H9 (cell line): ENCODE data around the gene MAD1L1. TPM values are rescaled to one million over a fixed set of nuclear protein-coding genes. Genes with fewer than 3 reads are reported as not detected.

Experiments used
- DNase-seq: peaks from one replicate; pipeline ENCODE4 v3.0.0-alpha.2; 2017
- H2AFZ ChIP-seq: one replicate; pipeline ENCODE4 v1.6.1; 2013; ENCODE audit warnings: mild to moderate bottlenecking, low read length, control low read depth, moderate library complexity
- H2AK5ac ChIP-seq: 2 replicates; pipeline ENCODE4 v1.6.1; 2013; ENCODE audit warnings: low read length, control low read depth, mixed read lengths; ENCODE audit not compliant: insufficient read length
- H2BK120ac ChIP-seq: one replicate; pipeline ENCODE4 v1.6.1; 2013; ENCODE audit warnings: low read depth, mild to moderate bottlenecking, low read length, control low read depth, inconsistent platforms; ENCODE audit not compliant: poor library complexity, severe bottlenecking
- H2BK12ac ChIP-seq: 2 replicates; pipeline ENCODE4 v1.6.1; 2013; ENCODE audit warnings: low read length, control low read depth, mixed read lengths, low read depth; ENCODE audit not compliant: insufficient read length
- H2BK15ac ChIP-seq: 2 replicates; pipeline ENCODE4 v1.6.1; 2013; ENCODE audit warnings: low read depth, low read length, control low read depth
- H2BK20ac ChIP-seq: one replicate; pipeline ENCODE4 v1.6.1; 2013; ENCODE audit warnings: low read depth, mild to moderate bottlenecking, low read length, control low read depth, inconsistent platforms; ENCODE audit not compliant: poor library complexity, severe bottlenecking
- H2BK5ac ChIP-seq: 2 replicates; pipeline ENCODE4 v1.6.1; 2013; ENCODE audit warnings: low read length, control low read depth, mixed read lengths; ENCODE audit not compliant: insufficient read length
- H3K14ac ChIP-seq: 2 replicates; pipeline ENCODE4 v1.6.1; 2013; ENCODE audit warnings: low read length, control low read depth; ENCODE audit not compliant: insufficient read depth
- H3K18ac ChIP-seq: 2 replicates; pipeline ENCODE4 v1.6.1; 2013; ENCODE audit warnings: low read depth, mild to moderate bottlenecking, mixed read lengths, low read length, control low read depth; ENCODE audit not compliant: insufficient read length
- H3K23ac ChIP-seq: 2 replicates; pipeline ENCODE4 v1.6.1; 2013; ENCODE audit warnings: low read length, control low read depth, mixed read lengths, low read depth; ENCODE audit not compliant: insufficient read length
- H3K23me2 ChIP-seq: 2 replicates; pipeline ENCODE4 v1.6.1; 2013; ENCODE audit warnings: low read depth, mild to moderate bottlenecking, mixed read lengths, low read length, control low read depth; ENCODE audit not compliant: insufficient read length, poor library complexity, severe bottlenecking
- H3K27ac ChIP-seq: 2 replicates; pipeline ENCODE4 v1.5.1; 2013; ENCODE audit warnings: low read length, control low read depth, mixed read lengths, low read depth; ENCODE audit not compliant: insufficient read length
- H3K27me3 ChIP-seq: 2 replicates; pipeline ENCODE4 v1.6.1; 2013; ENCODE audit warnings: low read length, control low read depth, inconsistent platforms; ENCODE audit not compliant: insufficient read depth
- H3K4ac ChIP-seq: 2 replicates; pipeline ENCODE4 v1.6.1; 2013; ENCODE audit warnings: low read depth, mild to moderate bottlenecking, control low read depth, inconsistent platforms, low read length, moderate library complexity
- H3K4me1 ChIP-seq: 2 replicates; pipeline ENCODE4 v1.6.1; 2013; ENCODE audit warnings: low read length, control low read depth, inconsistent platforms; ENCODE audit not compliant: insufficient read depth
- H3K4me2 ChIP-seq: 2 replicates; pipeline ENCODE4 v1.6.1; 2013; ENCODE audit warnings: low read length, control low read depth, mixed read lengths; ENCODE audit not compliant: insufficient read length, insufficient read depth
- H3K56ac ChIP-seq: 2 replicates; pipeline ENCODE4 v1.6.1; 2013; ENCODE audit warnings: low read depth, mild to moderate bottlenecking, mixed read lengths, low read length, control low read depth; ENCODE audit not compliant: insufficient read length
- H3K79me1 ChIP-seq: 2 replicates; pipeline ENCODE4 v1.6.1; 2013; ENCODE audit warnings: low read depth, mild to moderate bottlenecking, moderate library complexity, low read length, control low read depth, inconsistent platforms; ENCODE audit not compliant: insufficient read depth, poor library complexity, severe bottlenecking
- H3K79me2 ChIP-seq: 2 replicates; pipeline ENCODE4 v1.6.1; 2013; ENCODE audit warnings: low read length, control low read depth, inconsistent platforms; ENCODE audit not compliant: insufficient read depth
- H3K9ac ChIP-seq: 2 replicates; pipeline ENCODE4 v1.6.1; 2013; ENCODE audit warnings: low read length, control low read depth, mixed read lengths; ENCODE audit not compliant: insufficient read length; ENCODE audit errors: extremely low read depth
- H3K9me3 ChIP-seq: one replicate; pipeline ENCODE4 v1.6.1; 2013; ENCODE audit warnings: low read depth, low read length, inconsistent platforms; ENCODE audit not compliant: control insufficient read depth
- H3T11ph ChIP-seq: one replicate; pipeline ENCODE4 v1.6.1; 2013; ENCODE audit warnings: mild to moderate bottlenecking, low read length, control low read depth, inconsistent platforms
- H4K20me1 ChIP-seq: one replicate; pipeline ENCODE4 v1.6.1; 2013; ENCODE audit not compliant: control insufficient read depth, insufficient read length, insufficient read depth
- H4K5ac ChIP-seq: 2 replicates; pipeline ENCODE4 v1.6.1; 2013; ENCODE audit warnings: low read depth, mild to moderate bottlenecking, mixed read lengths, low read length, control low read depth; ENCODE audit not compliant: insufficient read length
- H4K8ac ChIP-seq: replicated peaks from 2 replicates; pipeline ENCODE4 v1.6.1; 2013; ENCODE audit warnings: low read length, control low read depth, mixed read lengths, low read depth; ENCODE audit not compliant: insufficient read length
- H4K91ac ChIP-seq: 2 replicates; pipeline ENCODE4 v1.6.1; 2013; ENCODE audit warnings: low read depth, mild to moderate bottlenecking, moderate library complexity, mixed read lengths, low read length, control low read depth; ENCODE audit not compliant: insufficient read length
- H3K27ac Mint-ChIP-seq, 3 experiments: 2 replicates in 2 of 3; 3 replicates in 1 of 3; pipeline ENCODE4 v1.8.0; 2020 to 2021; ENCODE audit warnings: mixed read lengths in 3 of 3, mild to moderate bottlenecking in 1 of 3, moderate library complexity in 1 of 3
- H3K27me3 Mint-ChIP-seq: 2 replicates; pipeline ENCODE4 v1.8.0; 2021; ENCODE audit warnings: low read depth, mild to moderate bottlenecking, moderate library complexity, mixed read lengths
- H3K36me3 Mint-ChIP-seq, 3 experiments: 2 replicates in 2 of 3; 3 replicates in 1 of 3; pipeline ENCODE4 v1.8.0; 2020 to 2021; ENCODE audit warnings: low read depth in 3 of 3, mixed read lengths in 3 of 3; ENCODE audit not compliant: insufficient read depth in 1 of 3
- H3K4me1 Mint-ChIP-seq, 2 experiments: 2 replicates each; pipeline ENCODE4 v1.8.0; 2020; ENCODE audit warnings: mixed read lengths in 2 of 2
- H3K4me3 Mint-ChIP-seq, 2 experiments: 2 replicates in 1 of 2; 3 replicates in 1 of 2; pipeline ENCODE4 v1.8.0; 2020 to 2021; ENCODE audit warnings: mild to moderate bottlenecking in 2 of 2, mixed read lengths in 2 of 2, moderate library complexity in 1 of 2
- H3K9me3 Mint-ChIP-seq, 2 experiments: 2 replicates in 1 of 2; 3 replicates in 1 of 2; pipeline ENCODE4 v1.8.0; 2020; ENCODE audit warnings: mild to moderate bottlenecking in 2 of 2, mixed read lengths in 2 of 2, moderate library complexity in 1 of 2
- WGBS: extraction: QIAGEN DNeasy Blood & Tissue Kit; methylation state at CpG from one replicate; pipeline ENCODE4 v1.1.7; 2013; ENCODE audit warnings: missing lambda C conversion rate, low lambda C conversion rate, mixed read lengths; ENCODE audit not compliant: insufficient read length; ENCODE audit errors: extremely low coverage; 5-methylcytosine and 5-hydroxymethylcytosine counted together
- total RNA-seq: library from RNA; stranded (reverse); gene quantifications from 2 replicates; pipeline ENCODE4 v1.2.1, GENCODE V29; 2021
- TF ChIP-seq, protein P1 (sequence below): fragments of 200-600 bp; sonication (generic); conservative IDR thresholded peaks from 3 replicates; pipeline ENCODE4 v1.8.0; 2021; ENCODE audit warnings: antibody characterized with exemption, mild to moderate bottlenecking

MAD1L1 gene
- total RNA-seq, 1 experiment from 2014 or later: 39.0 TPM

DNA sequence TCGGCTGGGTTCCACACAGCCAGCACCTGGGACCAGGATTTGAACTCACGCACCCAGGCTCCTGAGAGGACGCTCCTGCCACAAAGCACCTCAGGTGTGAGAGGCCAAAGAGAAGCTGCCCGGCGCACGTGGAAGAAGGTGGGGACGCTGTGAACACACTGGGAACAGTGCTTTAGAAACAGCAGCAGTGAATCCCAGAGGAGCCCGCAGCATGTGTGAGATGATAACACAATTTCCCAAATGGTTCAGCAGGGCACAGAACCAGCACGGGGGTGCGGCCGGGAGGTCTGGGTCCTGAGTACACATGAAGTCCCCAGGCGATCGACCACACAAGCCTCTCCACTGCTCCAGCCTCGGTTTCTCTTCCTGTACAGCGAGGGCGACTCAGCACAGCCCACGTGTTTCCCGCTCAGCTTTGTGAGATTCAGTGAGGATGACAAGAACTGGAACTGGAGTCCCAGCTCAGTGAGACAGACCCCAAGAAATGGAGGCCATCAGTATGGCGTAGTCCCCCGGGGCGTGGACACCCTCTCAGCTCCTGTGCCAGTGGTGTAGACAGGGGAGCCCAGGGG, 188.3 kb downstream of the MAD1L1 start:
- Histone ChIP-seq H2BK5ac (no peak overlapping the region), H3K14ac (no peak overlapping the region), H2AFZ (no peak overlapping the region), H3T11ph (no peak overlapping the region), H3K23me2 (no peaks in the 10 kb centered on the region), H2AK5ac (no peak overlapping the region), H3K9me3 (no peaks in the 10 kb centered on the region), H3K79me1 (no peaks in the 10 kb centered on the region), H4K91ac (no peak overlapping the region), H4K8ac (no peak overlapping the region), H3K4ac (no peak overlapping the region), H3K79me2 (no peaks in the 10 kb centered on the region), H3K27ac (no peak overlapping the region), H3K4me1 (no peaks in the 10 kb centered on the region; the same call in 1 of the 2 replicates), H3K9ac (no peak overlapping the region), H3K23ac (no peak overlapping the region), H3K56ac (no peak overlapping the region), H3K4me2 (no peak overlapping the region), H4K5ac (no peak overlapping the region), H2BK120ac (no peak overlapping the region), H2BK20ac (no peak overlapping the region), H4K20me1 (no peaks in the 10 kb centered on the region), H2BK12ac (no peak overlapping the region), H3K27me3 (no peaks in the 10 kb centered on the region), H2BK15ac (no peak overlapping the region), H3K18ac (no peak overlapping the region)
- TF ChIP-seq, protein P1, sequence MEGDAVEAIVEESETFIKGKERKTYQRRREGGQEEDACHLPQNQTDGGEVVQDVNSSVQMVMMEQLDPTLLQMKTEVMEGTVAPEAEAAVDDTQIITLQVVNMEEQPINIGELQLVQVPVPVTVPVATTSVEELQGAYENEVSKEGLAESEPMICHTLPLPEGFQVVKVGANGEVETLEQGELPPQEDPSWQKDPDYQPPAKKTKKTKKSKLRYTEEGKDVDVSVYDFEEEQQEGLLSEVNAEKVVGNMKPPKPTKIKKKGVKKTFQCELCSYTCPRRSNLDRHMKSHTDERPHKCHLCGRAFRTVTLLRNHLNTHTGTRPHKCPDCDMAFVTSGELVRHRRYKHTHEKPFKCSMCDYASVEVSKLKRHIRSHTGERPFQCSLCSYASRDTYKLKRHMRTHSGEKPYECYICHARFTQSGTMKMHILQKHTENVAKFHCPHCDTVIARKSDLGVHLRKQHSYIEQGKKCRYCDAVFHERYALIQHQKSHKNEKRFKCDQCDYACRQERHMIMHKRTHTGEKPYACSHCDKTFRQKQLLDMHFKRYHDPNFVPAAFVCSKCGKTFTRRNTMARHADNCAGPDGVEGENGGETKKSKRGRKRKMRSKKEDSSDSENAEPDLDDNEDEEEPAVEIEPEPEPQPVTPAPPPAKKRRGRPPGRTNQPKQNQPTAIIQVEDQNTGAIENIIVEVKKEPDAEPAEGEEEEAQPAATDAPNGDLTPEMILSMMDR: no peak
- H3K36me3 Mint-ChIP-seq: peaks cover 16 to 19% (median 17%) of the 10 kb centered on the region in 3 experiments; a peak in 6 of 7 replicates
- H3K27me3 Mint-ChIP-seq: no peaks in the 10 kb centered on the region; the same call in 1 of the 2 replicates
- H3K9me3 Mint-ChIP-seq: peaks cover 6 to 15% of the 10 kb centered on the region in 2 experiments
- DNase-seq: no peak
- H3K4me3 Mint-ChIP-seq: no peak overlapping the region
- H3K27ac Mint-ChIP-seq: peak overlapping the region; percentile 30 to 92 (median 86); a peak in 5 of 7 replicates
- H3K4me1 Mint-ChIP-seq: peaks cover 10 to 27% of the 10 kb centered on the region in 2 experiments
- no CpG with 5 or more reads among the region's 21 CpGs for WGBS
